Thyroid gland (tissue), 4 donors: ENCODE data around the gene MGME1.

Experiments used
- CTCF ChIP-seq, 6 experiments: fragments of 200-600 bp in 3 of 6; fragments of 450-650 bp in 3 of 6; sonication (generic) in 3 of 6; IDR thresholded peaks; one replicate each; pipeline ENCODE4 v1.5.1; 2016 to 2019; ENCODE audit warnings: antibody characterized with exemption in 6 of 6, mild to moderate bottlenecking in 2 of 6, inconsistent platforms in 1 of 6, moderate library complexity in 1 of 6
- POLR2A ChIP-seq, 2 donors: fragments of 450-650 bp; IDR thresholded peaks; one replicate each; pipeline ENCODE4 v1.6.1; 2017; ENCODE audit warnings: antibody characterized with exemption in 2 of 2, mild to moderate bottlenecking in 2 of 2, moderate library complexity in 1 of 2

- TF ChIP-seq CTCF (IDR thresholded peaks at IDR 0.05) (no peak), POLR2A (IDR thresholded peaks at IDR 0.05) (no peak)
Observed at GRCh38 chr20:17998446-17998845, 29.6 kb downstream of the MGME1 start.
